ENCODE results near the gene PAX2.

- TF ChIP-seq CTCF (conservative IDR thresholded peaks at IDR 0.05; ENCODE audit: low read depth, low read length) (no peak), EZH2 (IDR thresholded peaks at IDR 0.05; ENCODE audit: borderline replicate concordance, low read depth, low read length, poor library complexity, severe bottlenecking) (no peak)
Observed at GRCh38 chr10:100709146-100710082, 36.0 kb upstream of the PAX2 start.
